Measurements from ENCODE around the gene ZNF471. TPM values are rescaled to one million over a fixed set of nuclear protein-coding genes. Genes with fewer than 3 reads are reported as not detected.

Gene ZNF471
- total and polyA plus RNA-seq, 10 of the 15 experiments (the other 5 are each of a cell fraction or from before 2014, with no cell fraction given), result 0.03 TPM; not detected in 9

- no peak for TF ChIP-seq FOS (IDR thresholded peaks at IDR 0.05; ENCODE audit: borderline replicate concordance, extremely low read depth, insufficient read length)
Measured at GRCh38 chr19:56566904-56567273, 59.2 kb downstream of the ZNF471 start (continued).

- peak; percentile 34 for DNase-seq (ENCODE audit: low read depth, low spot score)
- Histone ChIP-seq H2AFZ (ENCODE audit: control insufficient read depth, low read depth, low read length) (peak within 1 kb of the TSS; percentile 82), H3K9ac (ENCODE audit: control insufficient read depth, insufficient read depth, low read length) (peak within 1 kb of the TSS; percentile 51; the same call in 1 of the 2 replicates), H3K79me2 (ENCODE audit: control insufficient read depth, insufficient read depth, low read length) (no peaks in the 10 kb centered on the region), H3K4me1 (ENCODE audit: control insufficient read depth, insufficient read depth, low read length) (no peaks in the 10 kb centered on the region), H3K27ac (ENCODE audit: control insufficient read depth, insufficient read depth) (no peak within 1 kb of the TSS), H3K27me3 (replicated peaks in 1 of 2; ENCODE audit: control insufficient read depth in 2 of 2, insufficient read depth in 2 of 2, low read length in 1 of 2) (no peaks in the 10 kb centered on the region), H3K4me2 (ENCODE audit: control insufficient read depth, insufficient read depth) (peak within 1 kb of the TSS; percentile 39), H3K9me3 (replicated peaks; ENCODE audit: control insufficient read depth, insufficient read depth, low read length) (peaks cover 7% of the 10 kb centered on the region; the same call in 2 of the 3 replicates), H3K4me3 (peak within 1 kb of the TSS; percentile 78), H4K20me1 (ENCODE audit: control insufficient read depth, insufficient read depth) (no peaks in the 10 kb centered on the region), H3K36me3 (ENCODE audit: control insufficient read depth in 2 of 2, insufficient read depth in 2 of 2, low read length in 1 of 2) (no peaks in the 10 kb centered on the region)
- 7% methylated on average over 65 of the region's 66 CpGs for WGBS (ENCODE audit: insufficient coverage, insufficient replicate concordance, low lambda C conversion rate, missing lambda C conversion rate)
- ChIA-PET SMC1A (ENCODE audit: uncharacterized antibody, unreplicated experiment) (no interaction called here), RAD21 (ENCODE audit: unreplicated experiment) (no interaction called here), POLR2A (no interaction called here), CTCF (no interaction called here)
- FAIRE-seq, result no peak
- intact Hi-C loops (cut with micrococcal nuclease; ENCODE audit: unreplicated experiment) (no loop called here), in situ Hi-C loops (cut with MboI) (no loop called here)
- BruUV-seq (replicated peaks), result no TSS peak
- peak; percentile 95 for ATAC-seq
- TF ChIP-seq EZH2 (IDR thresholded peaks at IDR 0.05; ENCODE audit: borderline replicate concordance, control insufficient read depth, low read depth, low read length) (no peak), JUNB (IDR thresholded peaks at IDR 0.05) (no peak), CBX5 (IDR thresholded peaks at IDR 0.05; ENCODE audit: low read depth) (no peak), CBFB (IDR thresholded peaks at IDR 0.05; ENCODE audit: low read depth) (no peak), ESRRA (IDR thresholded peaks at IDR 0.05; ENCODE audit: low read length) (no peak), KAT2A (conservative IDR thresholded peaks at IDR 0.05; ENCODE audit: control insufficient read depth, low read depth, low read length) (no peak), BRCA1 (IDR thresholded peaks at IDR 0.05; ENCODE audit: low read depth, low read length) (no peak), SIX5 (IDR thresholded peaks at IDR 0.05; ENCODE audit: low read depth, low read length, severe bottlenecking) (peak; percentile 76), SREBF1 (IDR thresholded peaks at IDR 0.05; ENCODE audit: low read length) (no peak), POLR2AphosphoS2 (IDR thresholded peaks at IDR 0.05; ENCODE audit: low read depth, low read length) (no peak), GABPA (IDR thresholded peaks at IDR 0.05; ENCODE audit: low read depth) (peak; percentile 86), NKRF (conservative IDR thresholded peaks at IDR 0.05) (no peak), LARP7 (IDR thresholded peaks at IDR 0.05) (no peak), MEF2A (IDR thresholded peaks at IDR 0.05; ENCODE audit: insufficient read depth, low read depth, low read length) (no peak), RELB (IDR thresholded peaks at IDR 0.05; ENCODE audit: low read depth) (no peak), MYB (IDR thresholded peaks at IDR 0.05; ENCODE audit: borderline replicate concordance, low read depth, low read length) (no peak), BACH1 (IDR thresholded peaks at IDR 0.05; ENCODE audit: borderline replicate concordance) (no peak), POLR2A (IDR thresholded peaks at IDR 0.05; ENCODE audit: low read depth, low read length) (peak; percentile 55; the same call in 1 of the 2 replicates), EED (IDR thresholded peaks at IDR 0.05; ENCODE audit: low read depth) (no peak)
Measured at GRCh38 chr19:56567274-56568120, 59.8 kb downstream of the ZNF471 start, which contains the start of gene ZNF470. Gene ZNF470 (plus strand): TSS chr19:56567468. CDS start chr19:56570312, 2,844 bp downstream.

All from GM12878 (cell line).